ENCODE results near the gene BAIAP2. TPM values are rescaled to one million over a fixed set of nuclear protein-coding genes. Genes with fewer than 3 reads are reported as not detected.
A peak's percentile ranks its signal among the peaks of the same experiment; 100 is the strongest.
"Not testable (repeated sequence)": the region's sequence is repeated elsewhere in the genome, so short reads cannot be mapped to it uniquely, and the experiment has no call there.

BAIAP2 gene
- total RNA-seq, 1 donor from 2014 or later, result 57.7 TPM

- DNase-seq (ENCODE audit: low read depth in 2 of 2), result no peak
These were observed 34.2 kb upstream of the BAIAP2 start for GRCh38 chr17:81000631-81001357.

- DNase-seq (ENCODE audit: low read depth in 2 of 2), result no peak
These were observed 33.0 kb upstream of the BAIAP2 start for GRCh38 chr17:81002013-81002384.

GRCh38 chr17:81002409-81003361, 32.3 kb upstream of the BAIAP2 start:
- DNase-seq (ENCODE audit: low read depth in 2 of 2), result peak; percentile 62 to 66

- peak in 1 of 2 donors; percentile 26 for DNase-seq (ENCODE audit: low read depth in 2 of 2)
These were observed 31.1 kb upstream of the BAIAP2 start for GRCh38 chr17:81003711-81004475.

GRCh38 chr17:81006891-81007290, 28.1 kb upstream of the BAIAP2 start:
- DNase-seq (ENCODE audit: low read depth in 2 of 2), result no peak

- no peak for DNase-seq (ENCODE audit: low read depth in 2 of 2)
These were observed 26.8 kb upstream of the BAIAP2 start for GRCh38 chr17:81008140-81008539.

- DNase-seq (ENCODE audit: low read depth in 2 of 2), result no peak
These were observed 25.8 kb upstream of the BAIAP2 start for GRCh38 chr17:81009136-81009535.

GRCh38 chr17:81010935-81011334, 24.0 kb upstream of the BAIAP2 start:
- no peak for DNase-seq (ENCODE audit: low read depth in 2 of 2)

GRCh38 chr17:81011951-81012350, 23.0 kb upstream of the BAIAP2 start:
- DNase-seq (ENCODE audit: low read depth in 2 of 2), result no peak

- no peak for DNase-seq (ENCODE audit: low read depth in 2 of 2)
These were observed 22.1 kb upstream of the BAIAP2 start for GRCh38 chr17:81012574-81013447.

- no peak for DNase-seq (ENCODE audit: low read depth in 2 of 2)
These were observed 21.3 kb upstream of the BAIAP2 start for GRCh38 chr17:81013642-81014041.

- DNase-seq (ENCODE audit: low read depth in 2 of 2), result no peak
These were observed 19.8 kb upstream of the BAIAP2 start for GRCh38 chr17:81015136-81015535.

- no peak for DNase-seq (ENCODE audit: low read depth in 2 of 2)
These were observed 18.4 kb upstream of the BAIAP2 start for GRCh38 chr17:81016575-81016974.

GRCh38 chr17:81017330-81017729, 17.6 kb upstream of the BAIAP2 start:
- DNase-seq (ENCODE audit: low read depth in 2 of 2), result not testable (repeated sequence)

GRCh38 chr17:81018044-81018802, 16.7 kb upstream of the BAIAP2 start:
- peak; percentile 69 to 79 for DNase-seq (ENCODE audit: low read depth in 2 of 2)

- DNase-seq (ENCODE audit: low read depth in 2 of 2), result no peak
These were observed 15.1 kb upstream of the BAIAP2 start for GRCh38 chr17:81019563-81020442.

- no peak for DNase-seq (ENCODE audit: low read depth in 2 of 2)
These were observed 14.5 kb upstream of the BAIAP2 start for GRCh38 chr17:81020443-81020766.

- peak in 1 of 2 donors; percentile 83 for DNase-seq (ENCODE audit: low read depth in 2 of 2)
These were observed 14.0 kb upstream of the BAIAP2 start for GRCh38 chr17:81020767-81021497.

Data from lung microvascular endothelial cell (primary cell).